HepG2 (cell line): Measurements from ENCODE around the gene SMAP1. TPM values are rescaled to one million over a fixed set of nuclear protein-coding genes. Genes with fewer than 3 reads are reported as not detected.

Experiments used
- ATAC-seq: fragments of 200-7000 bp; cut with Tn5 transposase; 3 replicates; pipeline ENCODE4 v1.9.1; 2020; ENCODE audit warnings: mild to moderate bottlenecking, moderate library complexity
- BruUV-seq: library from RNA; stranded (reverse); fragments of 400-500 nt; replicated peaks from 2 replicates; lab custom pipeline; 2021; lab: Mats Ljungman, UMichigan
- CTCF ChIA-PET: fragments of 300-600 bp; formaldehyde crosslinking; extraction: SDS; loops from one replicate; lab custom pipeline; 2021; ENCODE audit warnings: low total read pairs, inconsistent platforms, low intra/inter-chr PET ratio; lab: Yijun Ruan, JAX
- POLR2A ChIA-PET: fragments of 350-600 bp; sonication (Branson Sonifier 250); formaldehyde crosslinking; loops from one replicate; lab custom pipeline; 2020; ENCODE audit warnings: antibody characterized with exemption, inconsistent platforms; lab: Yijun Ruan, JAX
- DNase-seq: peaks from one replicate; pipeline ENCODE4 v3.0.0-alpha.2; 2015; ENCODE audit warnings: low spot score
- FAIRE-seq: peaks from 3 replicates; lab custom pipeline; 2011; peaks lifted over from hg19 to GRCh38; lab: Jason Lieb, UNC
- H2AFZ ChIP-seq: one replicate; pipeline ENCODE4 v1.6.1; 2011; ENCODE audit warnings: low read length, inconsistent platforms
- H3K27ac ChIP-seq: fragments of 300-600 bp; 3 replicates; pipeline ENCODE4 v1.8.0; 2011; ENCODE audit warnings: mixed run types, mild to moderate bottlenecking, mixed read lengths, low read length, inconsistent platforms; ENCODE audit not compliant: insufficient read depth; ENCODE audit errors: extremely low read length
- H3K27me3 ChIP-seq, 2 experiments: fragments of 200-600 bp in 1 of 2; 2 replicates in 1 of 2; 3 replicates in 1 of 2; pipeline versions ENCODE4 v1.6.0 to v1.8.0; 2011; ENCODE audit warnings: low read length in 2 of 2, mild to moderate bottlenecking in 2 of 2, moderate library complexity in 2 of 2, inconsistent platforms in 1 of 2; ENCODE audit not compliant: insufficient read depth in 2 of 2, control insufficient read depth in 1 of 2
- H3K36me3 ChIP-seq, 2 experiments: fragments of 200-600 bp in 1 of 2; replicated peaks in 1 of 2; 2 replicates in 1 of 2; 3 replicates in 1 of 2; pipeline versions ENCODE4 v1.5.1 to v1.8.0; 2011; ENCODE audit warnings: low read length in 2 of 2, inconsistent platforms in 1 of 2; ENCODE audit not compliant: insufficient read depth in 2 of 2, control insufficient read depth in 1 of 2
- H3K4me1 ChIP-seq: 2 replicates; pipeline ENCODE4 v1.5.1; 2012; ENCODE audit warnings: low read length, inconsistent platforms; ENCODE audit not compliant: insufficient read depth
- H3K4me2 ChIP-seq: 2 replicates; pipeline ENCODE4 v1.6.0; 2011; ENCODE audit warnings: low read depth, low read length, inconsistent platforms
- H3K4me3 ChIP-seq, 3 experiments: fragments of 200-600 bp in 1 of 3; sonication (generic), shearing (Covaris generic) in 1 of 3; replicated peaks in 1 of 3; 2 replicates each; pipeline ENCODE4 v1.5.1; 2011 to 2016; ENCODE audit warnings: low read length in 3 of 3, inconsistent platforms in 2 of 3, low read depth in 2 of 3, mild to moderate bottlenecking in 2 of 3, control low read depth in 1 of 3, mixed read lengths in 1 of 3; ENCODE audit not compliant: insufficient read depth in 1 of 3
- H3K79me2 ChIP-seq: one replicate; pipeline ENCODE4 v1.6.1; 2011; ENCODE audit warnings: low read length, inconsistent platforms; ENCODE audit not compliant: insufficient read depth
- H3K9ac ChIP-seq: 2 replicates; pipeline ENCODE4 v1.6.0; 2011; ENCODE audit warnings: mild to moderate bottlenecking, low read depth, low read length, inconsistent platforms; ENCODE audit not compliant: insufficient read depth
- H3K9me3 ChIP-seq: 2 replicates; pipeline ENCODE4 v1.5.1; 2012; ENCODE audit warnings: mild to moderate bottlenecking, low read length
- H4K20me1 ChIP-seq: 2 replicates; pipeline ENCODE4 v1.6.0; 2011; ENCODE audit warnings: inconsistent platforms, mild to moderate bottlenecking, low read length, moderate library complexity; ENCODE audit not compliant: insufficient read depth
- BRCA1 ChIP-seq: sonication (generic); formaldehyde crosslinking; IDR thresholded peaks from 2 replicates; pipeline ENCODE4 v1.4.0; 2020; ENCODE audit warnings: missing genetic modification reagents
- MTA1 ChIP-seq: sonication (generic); formaldehyde crosslinking; IDR thresholded peaks from 2 replicates; pipeline ENCODE4 v1.4.0; 2020; ENCODE audit warnings: missing genetic modification reagents, mild to moderate bottlenecking, borderline replicate concordance
- ZBTB42 ChIP-seq: sonication (generic); formaldehyde crosslinking; IDR thresholded peaks from 2 replicates; pipeline ENCODE4 v1.5.0; 2020; ENCODE audit warnings: mild to moderate bottlenecking, missing genetic modification reagents
- WGBS: methylation state at CpG from one replicate; pipeline ENCODE4 v1.1.6; 2017; ENCODE audit warnings: low lambda C conversion rate; 5-methylcytosine and 5-hydroxymethylcytosine counted together
- in situ Hi-C: cut with HindIII; loops from 2 replicates; pipeline ENCODE4 v1.10.0; 2017; ENCODE audit warnings: low pct_unique_long_range_greater_than_20kb; ENCODE audit not compliant: extremely low pct_ligation_motif_present
- intact Hi-C: fragments of 100-400 bp; cut with micrococcal nuclease; formaldehyde crosslinking; loops from one replicate; pipeline ENCODE4 v1.10.0; 2022; ENCODE audit not compliant: unreplicated experiment
- polyA plus RNA-seq, 8 experiments: library from polyadenylated mRNA; depleted of rRNA in 3 of 8; stranded (reverse) in 7 of 8; unstranded in 1 of 8; fragments of >200 nt; fragmentation: Illumina TruSeq in 4 of 8; extraction: Trizol in 4 of 8; gene quantifications; 2 replicates each; pipeline versions ENCODE4 v1.2.1 to v1.2.3, GENCODE V29; 2011 to 2016; ENCODE audit warnings: low read depth in 4 of 8, missing spikeins in 1 of 8, mixed read lengths in 1 of 8; ENCODE audit not compliant: insufficient read depth in 1 of 8
- total RNA-seq, 5 experiments: library from RNA; depleted of rRNA; stranded (reverse); fragments of >200 nt; fragmentation: Illumina TruSeq; extraction: Trizol; gene quantifications; 2 replicates each; pipeline ENCODE4 v1.2.3, GENCODE V29; 2016; ENCODE audit warnings: low read depth in 1 of 5
- TF ChIP-seq, protein P1 (sequence below): sonication (generic); formaldehyde crosslinking; IDR thresholded peaks from 2 replicates; pipeline ENCODE4 v1.5.0; 2020; ENCODE audit warnings: missing genetic modification reagents
- TF ChIP-seq, protein P2 (sequence below): sonication (generic); formaldehyde crosslinking; IDR thresholded peaks from 2 replicates; pipeline ENCODE4 v1.8.0; 2022; ENCODE audit warnings: mild to moderate bottlenecking, missing genetic modification reagents, moderate library complexity

The SMAP1 gene
- total and polyA plus RNA-seq, 2 of the 13 experiments (the other 11 are each of a cell fraction or from before 2014, with no cell fraction given), result 13.4 to 17.8 TPM

- TF ChIP-seq, protein P1, sequence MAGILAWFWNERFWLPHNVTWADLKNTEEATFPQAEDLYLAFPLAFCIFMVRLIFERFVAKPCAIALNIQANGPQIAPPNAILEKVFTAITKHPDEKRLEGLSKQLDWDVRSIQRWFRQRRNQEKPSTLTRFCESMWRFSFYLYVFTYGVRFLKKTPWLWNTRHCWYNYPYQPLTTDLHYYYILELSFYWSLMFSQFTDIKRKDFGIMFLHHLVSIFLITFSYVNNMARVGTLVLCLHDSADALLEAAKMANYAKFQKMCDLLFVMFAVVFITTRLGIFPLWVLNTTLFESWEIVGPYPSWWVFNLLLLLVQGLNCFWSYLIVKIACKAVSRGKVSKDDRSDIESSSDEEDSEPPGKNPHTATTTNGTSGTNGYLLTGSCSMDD (CRISPR knock-in tag), result no peak
- TF ChIP-seq ZBTB42 (CRISPR knock-in tag), result no peak
- TF ChIP-seq, protein P2, sequence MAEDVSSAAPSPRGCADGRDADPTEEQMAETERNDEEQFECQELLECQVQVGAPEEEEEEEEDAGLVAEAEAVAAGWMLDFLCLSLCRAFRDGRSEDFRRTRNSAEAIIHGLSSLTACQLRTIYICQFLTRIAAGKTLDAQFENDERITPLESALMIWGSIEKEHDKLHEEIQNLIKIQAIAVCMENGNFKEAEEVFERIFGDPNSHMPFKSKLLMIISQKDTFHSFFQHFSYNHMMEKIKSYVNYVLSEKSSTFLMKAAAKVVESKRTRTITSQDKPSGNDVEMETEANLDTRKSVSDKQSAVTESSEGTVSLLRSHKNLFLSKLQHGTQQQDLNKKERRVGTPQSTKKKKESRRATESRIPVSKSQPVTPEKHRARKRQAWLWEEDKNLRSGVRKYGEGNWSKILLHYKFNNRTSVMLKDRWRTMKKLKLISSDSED (CRISPR knock-in tag), result no peak
These were observed 176.6 kb downstream of the SMAP1 start (continued) for GRCh38 chr6:70844301-70844700.

DNA sequence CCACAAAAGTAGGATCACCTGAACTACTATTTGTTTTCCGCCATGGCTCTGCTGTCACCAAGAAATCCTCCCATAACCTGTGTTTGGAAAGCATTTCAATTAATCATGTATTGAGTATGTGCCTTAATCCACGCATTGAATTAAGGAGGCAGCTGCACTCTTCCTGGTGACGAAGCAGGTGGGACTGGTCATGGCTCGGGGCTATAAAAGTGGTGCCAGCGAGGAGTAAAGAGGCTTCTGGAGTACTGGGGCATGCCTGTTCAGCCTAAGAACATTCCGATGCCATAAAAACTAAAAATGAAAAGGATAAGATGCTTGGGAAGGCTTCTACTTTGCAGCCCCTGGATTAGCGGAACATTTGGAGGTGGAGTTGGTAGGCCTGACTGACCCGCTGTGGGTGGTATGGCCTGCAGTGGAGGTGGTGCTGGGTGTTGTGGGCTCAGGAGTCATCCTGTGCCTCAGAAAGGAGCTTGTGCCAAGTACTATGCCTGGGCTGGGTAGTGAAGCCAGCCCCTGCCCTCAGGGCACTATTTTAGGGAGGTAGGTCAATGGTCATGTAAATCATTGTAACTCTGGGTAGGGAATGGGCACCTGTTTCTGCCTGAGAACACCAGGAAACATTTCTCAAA is 178.6 kb downstream of the SMAP1 start:
- WGBS, result 96% methylated on average over 8 of the region's 8 CpGs
- CTCF ChIA-PET, result no interaction called here
- H4K20me1 ChIP-seq, result no peaks in the 10 kb centered on the region
- POLR2A ChIA-PET, result no interaction called here
- H3K9ac ChIP-seq, result no peak overlapping the region
- TF ChIP-seq MTA1 (CRISPR knock-in tag) (no peak), BRCA1 (CRISPR knock-in tag) (no peak)
- intact Hi-C loops, result no loop called here
- ATAC-seq (no peak), FAIRE-seq (no peak), DNase-seq (no peak)
- no peaks in the 10 kb centered on the region for H3K27me3 ChIP-seq
- no peak overlapping the region for H3K4me3 ChIP-seq
- no peaks in the 10 kb centered on the region for H3K9me3 ChIP-seq
- no peak overlapping the region for H2AFZ ChIP-seq
- no TSS peak for BruUV-seq
- no peaks in the 10 kb centered on the region for H3K36me3 ChIP-seq
- H3K79me2 ChIP-seq, result no peaks in the 10 kb centered on the region
- H3K27ac ChIP-seq, result no peak overlapping the region
- H3K4me2 ChIP-seq, result no peak overlapping the region
- in situ Hi-C loops, result no loop called here
- H3K4me1 ChIP-seq, result peaks cover 26% of the 10 kb centered on the region
